ENCODE measurements around the gene PSMD13.
"Not testable (repeated sequence)": the region's sequence is repeated elsewhere in the genome, so short reads cannot be mapped to it uniquely, and the experiment has no call there.

The PSMD13 gene

DNA sequence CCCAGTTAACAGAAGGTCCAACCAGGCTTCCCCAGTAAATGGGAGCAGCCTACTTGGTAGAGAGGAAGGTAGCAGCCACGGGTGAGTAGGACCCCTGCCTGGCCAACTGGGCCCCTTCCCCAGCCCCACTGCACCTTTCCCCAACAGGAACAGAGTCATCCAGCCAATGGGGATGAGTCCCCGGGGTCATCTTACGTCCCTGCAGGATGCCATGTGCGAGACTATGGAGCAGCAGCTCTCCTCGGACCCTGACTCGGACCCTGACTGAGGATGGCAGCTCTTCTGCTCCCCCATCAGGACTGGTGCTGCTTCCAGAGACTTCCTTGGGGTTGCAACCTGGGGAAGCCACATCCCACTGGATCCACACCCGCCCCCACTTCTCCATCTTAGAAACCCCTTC lies 22.7 kb upstream of the PSMD13 start:
- no peak for TF ChIP-seq CTCF (IDR thresholded peaks at IDR 0.05)
- Histone ChIP-seq H3K36me3 (peaks cover 80% of the 10 kb centered on the region), H3K9me3 (no peaks in the 10 kb centered on the region), H3K4me3 (ENCODE audit: low read depth in 1 of 2, low read length in 1 of 2) (no peak overlapping the region), H3K27me3 (no peaks in the 10 kb centered on the region), H3K4me1 (ENCODE audit: control insufficient read depth in 1 of 2, insufficient read depth in 1 of 2, low read depth in 1 of 2, low read length in 1 of 2) (peaks cover 12 to 14% of the 10 kb centered on the region in 2 experiments), H3K27ac (no peak overlapping the region)

DNA sequence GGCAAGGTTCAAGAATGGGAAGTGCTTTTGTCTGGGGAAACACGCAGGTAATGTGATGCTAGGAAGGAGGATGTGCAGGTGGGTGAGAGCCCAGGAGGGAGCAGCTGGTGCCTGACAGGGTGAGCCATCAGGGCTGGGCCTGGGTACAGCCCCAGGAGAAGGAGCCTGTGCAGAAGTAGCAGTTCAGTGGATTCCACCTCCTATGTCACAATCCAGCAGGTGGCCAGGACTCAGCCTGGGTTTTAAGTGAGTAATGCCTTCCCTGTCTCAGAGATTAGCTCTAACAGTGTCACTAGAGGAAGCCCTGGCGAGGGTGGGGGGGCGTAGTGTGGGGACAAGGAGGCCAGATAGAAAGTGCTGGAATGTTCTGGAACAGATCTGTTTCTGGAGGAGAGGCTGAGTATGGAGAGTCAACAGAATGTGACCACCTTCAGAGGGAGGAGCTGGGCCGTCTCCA lies 21.2 kb upstream of the PSMD13 start:
- no peaks in the 10 kb centered on the region for H3K9me3 ChIP-seq
- no peaks in the 10 kb centered on the region for H3K27me3 ChIP-seq
- H3K27ac ChIP-seq = no peak overlapping the region
- H3K4me1 ChIP-seq (ENCODE audit: control insufficient read depth in 1 of 2, insufficient read depth in 1 of 2, low read depth in 1 of 2, low read length in 1 of 2) = no peaks in the 10 kb centered on the region
- no peak overlapping the region for H3K4me3 ChIP-seq (ENCODE audit: low read depth in 1 of 2, low read length in 1 of 2)
- no peak for TF ChIP-seq CTCF (IDR thresholded peaks at IDR 0.05)
- peaks cover 65% of the 10 kb centered on the region for H3K36me3 ChIP-seq

GRCh38 chr11:216081-216974 lies 20.4 kb upstream of the PSMD13 start:
- Histone ChIP-seq H3K9me3 (no peaks in the 10 kb centered on the region), H3K27ac (no peak overlapping the region), H3K36me3 (peaks cover 58% of the 10 kb centered on the region), H3K4me1 (ENCODE audit: control insufficient read depth in 1 of 2, insufficient read depth in 1 of 2, low read depth in 1 of 2, low read length in 1 of 2) (no peaks in the 10 kb centered on the region), H3K4me3 (ENCODE audit: low read depth in 1 of 2, low read length in 1 of 2) (no peak overlapping the region), H3K27me3 (no peaks in the 10 kb centered on the region)
- TF ChIP-seq CTCF (IDR thresholded peaks at IDR 0.05) = no peak

- Histone ChIP-seq H3K9me3 (no peaks in the 10 kb centered on the region), H3K4me3 (ENCODE audit: low read depth in 1 of 2, low read length in 1 of 2) (no peak overlapping the region), H3K27me3 (no peaks in the 10 kb centered on the region), H3K36me3 (peaks cover 45% of the 10 kb centered on the region), H3K27ac (no peak overlapping the region), H3K4me1 (ENCODE audit: control insufficient read depth in 1 of 2, insufficient read depth in 1 of 2, low read depth in 1 of 2, low read length in 1 of 2) (no peaks in the 10 kb centered on the region)
- TF ChIP-seq CTCF (IDR thresholded peaks at IDR 0.05) = no peak
Measured at GRCh38 chr11:217704-218103, 19.1 kb upstream of the PSMD13 start.

DNA sequence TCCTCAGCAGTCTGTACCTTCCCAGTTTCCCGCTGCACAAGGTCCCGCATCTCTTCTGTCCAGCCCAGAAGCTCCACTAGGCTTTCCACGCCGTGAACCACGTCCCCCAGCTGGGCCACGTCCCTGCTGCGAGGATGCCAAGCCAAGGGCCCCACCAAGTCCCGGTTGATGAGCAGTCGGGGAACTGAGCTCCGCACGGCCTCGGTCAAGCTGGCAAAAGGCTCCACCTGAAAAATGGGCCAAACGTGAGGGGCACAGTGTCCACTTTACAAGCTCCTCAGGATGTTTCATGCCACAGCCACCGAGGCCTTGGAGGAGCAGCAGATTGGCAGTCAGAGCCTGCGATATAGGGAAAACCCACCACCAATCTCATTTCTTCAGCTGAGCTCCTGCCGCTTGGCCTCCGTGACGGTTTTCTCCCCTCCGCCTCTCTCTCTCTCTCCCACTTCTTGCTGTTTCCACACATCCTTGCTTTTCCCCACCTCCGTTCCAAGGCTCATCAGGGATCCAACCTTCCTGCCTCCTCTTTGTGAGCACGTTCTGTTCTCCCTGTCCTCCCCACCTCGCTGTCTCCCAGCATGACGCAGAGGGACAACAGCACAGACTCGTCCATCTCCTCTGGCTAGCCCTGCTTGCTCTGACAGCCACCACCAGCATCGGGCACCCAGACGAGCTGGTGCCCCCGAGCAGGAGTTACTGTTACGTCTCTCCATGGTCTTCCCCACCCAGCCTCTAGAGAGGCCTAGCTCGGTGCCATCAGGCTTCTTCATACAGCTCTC lies 17.8 kb upstream of the PSMD13 start:
- no peak for TF ChIP-seq CTCF (IDR thresholded peaks at IDR 0.05)
- H3K27me3 ChIP-seq = no peaks in the 10 kb centered on the region
- H3K4me1 ChIP-seq (ENCODE audit: control insufficient read depth in 1 of 2, insufficient read depth in 1 of 2, low read depth in 1 of 2, low read length in 1 of 2) = no peaks in the 10 kb centered on the region
- no peaks in the 10 kb centered on the region for H3K9me3 ChIP-seq
- no peak overlapping the region for H3K4me3 ChIP-seq (ENCODE audit: low read depth in 1 of 2, low read length in 1 of 2)
- H3K36me3 ChIP-seq = peaks cover 41% of the 10 kb centered on the region
- H3K27ac ChIP-seq = no peak overlapping the region

GRCh38 chr11:220641-221215 lies 16.0 kb upstream of the PSMD13 start:
- H3K27me3 ChIP-seq; H3K9me3 ChIP-seq; H3K27ac ChIP-seq; H3K4me1 ChIP-seq (ENCODE audit: control insufficient read depth in 1 of 2, insufficient read depth in 1 of 2, low read depth in 1 of 2, low read length in 1 of 2); H3K4me3 ChIP-seq (ENCODE audit: low read depth in 1 of 2, low read length in 1 of 2): not testable (repeated sequence)
- peaks cover 24% of the 10 kb centered on the region for H3K36me3 ChIP-seq
